Measurements from ENCODE around the gene SLC10A3. TPM values are rescaled to one million over a fixed set of nuclear protein-coding genes. Genes with fewer than 3 reads are reported as not detected.

The SLC10A3 gene
- total and polyA plus RNA-seq, 2 donors (not counting 1 experiment from before 2014, with no cell fraction given) = 15.2 to 16.0 TPM

Other genes with a start within 250 kb of the SLC10A3 start
- not detected in 2 replicates for gene OPN1MW3, start 233.0 kb downstream of the SLC10A3 start, total RNA-seq
- gene OPN1MW3, start 233.0 kb downstream of the SLC10A3 start, polyA plus RNA-seq = not detected in 2 replicates
- not detected in 2 replicates for gene TEX28, start 195.5 kb downstream of the SLC10A3 start, total RNA-seq
- gene TEX28, start 195.5 kb downstream of the SLC10A3 start, polyA plus RNA-seq = not detected in 2 replicates
- not detected in 2 replicates for gene TKTL1, start 194.8 kb downstream of the SLC10A3 start, total RNA-seq
- not detected in 2 replicates for gene TKTL1, start 194.8 kb downstream of the SLC10A3 start, polyA plus RNA-seq
- gene FLNA, start 116.0 kb downstream of the SLC10A3 start, total RNA-seq = 2,298 and 2,728 TPM in 2 replicates
- gene FLNA, start 116.0 kb downstream of the SLC10A3 start, polyA plus RNA-seq = 654 and 799 TPM in 2 replicates
- gene EMD, start 111.3 kb downstream of the SLC10A3 start, total RNA-seq = 23.4 and 26.4 TPM in 2 replicates
- gene EMD, start 111.3 kb downstream of the SLC10A3 start, polyA plus RNA-seq = 72.1 and 82.4 TPM in 2 replicates
- 2,291 and 2,319 TPM in 2 replicates for gene RPL10, start 92.3 kb downstream of the SLC10A3 start, total RNA-seq
- gene RPL10, start 92.3 kb downstream of the SLC10A3 start, polyA plus RNA-seq = 4,015 and 4,527 TPM in 2 replicates
- gene DNASE1L1, start 81.4 kb downstream of the SLC10A3 start, total RNA-seq = 13.9 and 38.5 TPM in 2 replicates
- 11.3 and 13.6 TPM in 2 replicates for gene DNASE1L1, start 81.4 kb downstream of the SLC10A3 start, polyA plus RNA-seq
- 17.7 and 21.6 TPM in 2 replicates for gene TAFAZZIN, start 79.1 kb downstream of the SLC10A3 start, total RNA-seq
- 11.2 and 12.1 TPM in 2 replicates for gene TAFAZZIN, start 79.1 kb downstream of the SLC10A3 start, polyA plus RNA-seq
- 38.8 and 59.8 TPM in 2 replicates for gene ATP6AP1, start 62.0 kb downstream of the SLC10A3 start, total RNA-seq
- gene ATP6AP1, start 62.0 kb downstream of the SLC10A3 start, polyA plus RNA-seq = 86.9 and 89.7 TPM in 2 replicates
- 53.2 and 86.5 TPM in 2 replicates for gene GDI1, start 53.5 kb downstream of the SLC10A3 start, total RNA-seq
- gene GDI1, start 53.5 kb downstream of the SLC10A3 start, polyA plus RNA-seq = 134 and 162 TPM in 2 replicates
- gene FAM50A, start 46.5 kb downstream of the SLC10A3 start, total RNA-seq = 80.1 and 88.1 TPM in 2 replicates
- 117 and 123 TPM in 2 replicates for gene FAM50A, start 46.5 kb downstream of the SLC10A3 start, polyA plus RNA-seq
- 11.6 and 17.8 TPM in 2 replicates for gene PLXNA3, start 32.3 kb downstream of the SLC10A3 start, total RNA-seq
- 18.4 and 24.3 TPM in 2 replicates for gene PLXNA3, start 32.3 kb downstream of the SLC10A3 start, polyA plus RNA-seq
- 13.4 and 20.5 TPM in 2 replicates for gene LAGE3, start 11.3 kb downstream of the SLC10A3 start, total RNA-seq
- 6.1 and 6.4 TPM in 2 replicates for gene LAGE3, start 11.3 kb downstream of the SLC10A3 start, polyA plus RNA-seq
- gene UBL4A, start 4.0 kb downstream of the SLC10A3 start, total RNA-seq = 39.5 and 42.8 TPM in 2 replicates
- 17.9 and 21.7 TPM in 2 replicates for gene UBL4A, start 4.0 kb downstream of the SLC10A3 start, polyA plus RNA-seq
- 30.0 and 30.2 TPM in 2 replicates for gene FAM3A, start 25.6 kb upstream of the SLC10A3 start, total RNA-seq
- 16.5 and 17.3 TPM in 2 replicates for gene FAM3A, start 25.6 kb upstream of the SLC10A3 start, polyA plus RNA-seq
- 52.1 and 86.2 TPM in 2 replicates for gene G6PD, start 56.2 kb upstream of the SLC10A3 start, total RNA-seq
- 109 and 229 TPM in 2 replicates for gene G6PD, start 56.2 kb upstream of the SLC10A3 start, polyA plus RNA-seq
- gene IKBKG, start 57.0 kb upstream of the SLC10A3 start, total RNA-seq = 8.7 and 20.1 TPM in 2 replicates
- 14.8 and 27.8 TPM in 2 replicates for gene IKBKG, start 57.0 kb upstream of the SLC10A3 start, polyA plus RNA-seq
- not detected in 2 replicates for gene CTAG1A, start 94.5 kb upstream of the SLC10A3 start, total RNA-seq
- gene CTAG1A, start 94.5 kb upstream of the SLC10A3 start, polyA plus RNA-seq = not detected in 2 replicates
- gene CTAG1B, start 128.7 kb upstream of the SLC10A3 start, total RNA-seq = not detected in 2 replicates
- gene CTAG1B, start 128.7 kb upstream of the SLC10A3 start, polyA plus RNA-seq = not detected in 2 replicates
- not detected in 2 replicates for gene CTAG2, start 162.9 kb upstream of the SLC10A3 start, total RNA-seq
- not detected in 2 replicates for gene CTAG2, start 162.9 kb upstream of the SLC10A3 start, polyA plus RNA-seq